ENCODE measurements around the gene CLEC19A.

- TF ChIP-seq POLR2A (IDR thresholded peaks at IDR 0.05) = no peak
- TF ChIP-seq CTCF (IDR thresholded peaks at IDR 0.05 in 4 of 5, conservative IDR thresholded peaks at IDR 0.05 in 1 of 5) = no peak
Measured at GRCh38 chr16:19344224-19344801, 58.8 kb downstream of the CLEC19A start.
